A204.1 (cell line): ENCODE data around the gene SBF1.

Experiments
- FAIRE-seq: peaks from 2 replicates; lab custom pipeline; 2012; peaks lifted over from hg19 to GRCh38; lab: Jason Lieb, UNC

Gene SBF1

GRCh38 chr22:50465066-50465930, 9.5 kb downstream of the SBF1 start:
- FAIRE-seq = no peak

- FAIRE-seq = no peak
Measured at GRCh38 chr22:50464451-50464850, 10.4 kb downstream of the SBF1 start.

GRCh38 chr22:50463188-50463900, 11.5 kb downstream of the SBF1 start:
- FAIRE-seq = no peak

GRCh38 chr22:50461979-50462540, 12.8 kb downstream of the SBF1 start:
- no peak for FAIRE-seq

- no peak for FAIRE-seq
Measured at GRCh38 chr22:50461536-50461935, 13.3 kb downstream of the SBF1 start.

GRCh38 chr22:50460938-50461337, 13.9 kb downstream of the SBF1 start:
- no peak for FAIRE-seq

- no peak for FAIRE-seq
Measured at GRCh38 chr22:50459496-50460140, 15.2 kb downstream of the SBF1 start.

- no peak for FAIRE-seq
Measured at GRCh38 chr22:50459016-50459415, 15.8 kb downstream of the SBF1 start.

GRCh38 chr22:50456466-50457234, 18.2 kb downstream of the SBF1 start:
- FAIRE-seq = no peak

- no peak for FAIRE-seq
Measured at GRCh38 chr22:50456026-50456425, 18.8 kb downstream of the SBF1 start.

- FAIRE-seq = no peak
Measured at GRCh38 chr22:50455201-50455600, 19.6 kb downstream of the SBF1 start.

GRCh38 chr22:50454556-50455075, 20.2 kb downstream of the SBF1 start:
- FAIRE-seq = no peak

- no peak for FAIRE-seq
Measured at GRCh38 chr22:50452649-50453048, 22.2 kb downstream of the SBF1 start.

GRCh38 chr22:50447576-50448551, 27.0 kb downstream of the SBF1 start:
- no peak for FAIRE-seq

- FAIRE-seq = no peak
Measured at GRCh38 chr22:50446708-50447575, 27.9 kb downstream of the SBF1 start.

- FAIRE-seq = no peak
Measured at GRCh38 chr22:50445880-50446707, 28.7 kb downstream of the SBF1 start.

- no peak for FAIRE-seq
Measured at GRCh38 chr22:50445071-50445879, 29.6 kb downstream of the SBF1 start.

- no peak for FAIRE-seq
Measured at GRCh38 chr22:50444663-50445062, 30.2 kb downstream of the SBF1 start.
